Body of pancreas (tissue), 4 donors: ENCODE data around the gene THOP1. TPM values are rescaled to one million over a fixed set of nuclear protein-coding genes. Genes with fewer than 3 reads are reported as not detected.

Source experiments
- ATAC-seq: fragments of 150-250 bp; one replicate; pipeline ENCODE4 v1.9.1; 2016
- DNase-seq, 4 donors: peaks; one replicate each; pipeline ENCODE4 v3.0.0-alpha.2; 2019
- H3K27ac ChIP-seq, 4 donors: fragments of 200-600 bp; sonication (generic); 1 replicate in 3 of 4; 2 replicates in 1 of 4; pipeline versions ENCODE4 v1.5.1 to v1.6.1; 2016 to 2019; ENCODE audit warnings: mild to moderate bottlenecking in 1 of 4, mixed read lengths in 1 of 4, moderate library complexity in 1 of 4
- H3K27me3 ChIP-seq, 2 donors: fragments of 200-600 bp; sonication (generic); one replicate each; pipeline ENCODE4 v1.6.0; 2016; ENCODE audit warnings: mild to moderate bottlenecking in 1 of 2
- H3K36me3 ChIP-seq, 2 donors: fragments of 200-600 bp; sonication (generic); replicated peaks in 1 of 2; 2 replicates each; pipeline ENCODE4 v1.5.1; 2016; ENCODE audit warnings: low read depth in 2 of 2; ENCODE audit not compliant: insufficient read depth in 1 of 2
- H3K4me1 ChIP-seq: fragments of 200-600 bp; sonication (generic); one replicate; pipeline ENCODE4 v1.6.0; 2016
- H3K4me3 ChIP-seq, 2 donors: fragments of 200-600 bp; sonication (generic); 1 replicate in 1 of 2; 2 replicates in 1 of 2; pipeline ENCODE4 v1.5.1; 2016 to 2019
- H3K9me3 ChIP-seq, 3 donors: fragments of 200-600 bp; sonication (generic); 1 replicate in 2 of 3; 2 replicates in 1 of 3; pipeline ENCODE4 v1.5.1; 2016
- POLR2A ChIP-seq, 3 donors: fragments of 450-650 bp; IDR thresholded peaks; one replicate each; pipeline ENCODE4 v1.6.1; 2016; ENCODE audit warnings: antibody characterized with exemption in 3 of 3, mild to moderate bottlenecking in 2 of 3
- WGBS, 2 donors: methylation state at CpG; one replicate each; pipeline ENCODE4 v1.1.5; 2017; 5-methylcytosine and 5-hydroxymethylcytosine counted together
- intact Hi-C: fragments of 100-400 bp; cut with DNase I; formaldehyde crosslinking; loops from one replicate; pipeline ENCODE4 v1.15.1; 2023
- total RNA-seq, 2 donors: library from RNA; depleted of rRNA; stranded (reverse); fragments of >200 nt; gene quantifications; one replicate each; pipeline ENCODE4 v1.1.0, GENCODE V29; 2016
- TF ChIP-seq, protein P1 (sequence below), 7 experiments: fragments of 450-650 bp in 4 of 7; fragments of 200-600 bp in 3 of 7; sonication (generic) in 3 of 7; IDR thresholded peaks; one replicate each; pipeline ENCODE4 v1.5.1; 2016 to 2019; ENCODE audit warnings: antibody characterized with exemption in 7 of 7

The THOP1 gene
- total RNA-seq, 2 donors from 2014 or later: 17.5 to 19.7 TPM

DNA sequence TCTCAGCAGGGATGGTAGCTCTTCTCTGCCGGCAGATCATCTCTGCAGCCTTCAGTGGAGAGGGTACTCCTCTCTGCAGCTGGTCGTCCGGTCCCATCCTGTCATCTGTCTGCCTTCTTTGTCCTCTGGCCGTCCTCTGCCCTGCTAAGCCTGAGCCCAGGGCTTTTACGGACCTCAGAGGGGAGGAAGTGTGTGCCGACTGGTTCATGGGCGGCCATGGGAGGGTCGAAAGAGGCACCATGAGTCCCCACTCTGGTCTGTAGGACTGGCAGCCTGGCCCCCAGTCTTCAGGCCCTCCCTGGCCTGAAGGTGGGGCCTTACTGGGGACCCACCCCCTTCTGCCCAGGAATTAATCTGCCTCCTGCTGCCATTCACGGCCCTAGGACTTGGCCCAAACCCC lies 38.3 kb downstream of the THOP1 start:
- TF ChIP-seq, protein P1, sequence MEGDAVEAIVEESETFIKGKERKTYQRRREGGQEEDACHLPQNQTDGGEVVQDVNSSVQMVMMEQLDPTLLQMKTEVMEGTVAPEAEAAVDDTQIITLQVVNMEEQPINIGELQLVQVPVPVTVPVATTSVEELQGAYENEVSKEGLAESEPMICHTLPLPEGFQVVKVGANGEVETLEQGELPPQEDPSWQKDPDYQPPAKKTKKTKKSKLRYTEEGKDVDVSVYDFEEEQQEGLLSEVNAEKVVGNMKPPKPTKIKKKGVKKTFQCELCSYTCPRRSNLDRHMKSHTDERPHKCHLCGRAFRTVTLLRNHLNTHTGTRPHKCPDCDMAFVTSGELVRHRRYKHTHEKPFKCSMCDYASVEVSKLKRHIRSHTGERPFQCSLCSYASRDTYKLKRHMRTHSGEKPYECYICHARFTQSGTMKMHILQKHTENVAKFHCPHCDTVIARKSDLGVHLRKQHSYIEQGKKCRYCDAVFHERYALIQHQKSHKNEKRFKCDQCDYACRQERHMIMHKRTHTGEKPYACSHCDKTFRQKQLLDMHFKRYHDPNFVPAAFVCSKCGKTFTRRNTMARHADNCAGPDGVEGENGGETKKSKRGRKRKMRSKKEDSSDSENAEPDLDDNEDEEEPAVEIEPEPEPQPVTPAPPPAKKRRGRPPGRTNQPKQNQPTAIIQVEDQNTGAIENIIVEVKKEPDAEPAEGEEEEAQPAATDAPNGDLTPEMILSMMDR (IDR thresholded peaks at IDR 0.05): no peak
- TF ChIP-seq POLR2A (IDR thresholded peaks at IDR 0.05): no peak
- DNase-seq (no peak), ATAC-seq (no peak)
- H3K9me3 ChIP-seq: no peaks in the 10 kb centered on the region
- no peaks in the 10 kb centered on the region for H3K36me3 ChIP-seq
- no peak overlapping the region for H3K27ac ChIP-seq
- H3K4me1 ChIP-seq: peaks cover 14% of the 10 kb centered on the region
- H3K4me3 ChIP-seq: no peak overlapping the region
- no peaks in the 10 kb centered on the region for H3K27me3 ChIP-seq
- intact Hi-C loops: no loop called here
- WGBS, 2 donors: 61 to 82% methylated on average over 3 to 9 of the region's 9 CpGs

GRCh38 chr19:2824129-2824528 lies 38.8 kb downstream of the THOP1 start:
- TF ChIP-seq, protein P1 (IDR thresholded peaks at IDR 0.05): no peak
- TF ChIP-seq POLR2A (IDR thresholded peaks at IDR 0.05): no peak

DNA sequence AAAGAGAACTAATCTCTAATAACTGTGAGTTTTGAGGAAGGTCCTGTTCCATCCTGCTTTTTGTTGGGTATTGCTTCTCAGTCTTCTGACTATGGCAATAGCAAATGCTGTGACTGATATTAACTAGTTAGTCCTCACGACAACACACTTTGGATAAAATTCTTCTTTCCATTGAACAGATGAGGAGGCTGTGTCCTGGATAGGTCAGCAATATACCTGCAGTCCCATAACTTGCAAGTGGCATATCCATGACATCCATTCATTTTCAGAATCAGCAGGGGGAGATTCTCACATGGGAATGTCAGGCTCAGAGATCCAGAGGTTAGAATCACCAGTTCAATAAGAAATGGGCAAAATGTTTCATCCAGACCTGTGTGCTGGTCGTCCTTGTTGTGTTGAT lies 41.7 kb downstream of the THOP1 start:
- no peaks in the 10 kb centered on the region for H3K36me3 ChIP-seq
- ATAC-seq (no peak), DNase-seq (no peak)
- no peaks in the 10 kb centered on the region for H3K4me1 ChIP-seq
- TF ChIP-seq, protein P1 (IDR thresholded peaks at IDR 0.05): no peak
- TF ChIP-seq POLR2A (IDR thresholded peaks at IDR 0.05): no peak
- peaks cover 0 to 4% (median 0%) of the 10 kb centered on the region in 3 donors for H3K9me3 ChIP-seq
- no peaks in the 10 kb centered on the region for H3K27me3 ChIP-seq
- intact Hi-C loops: no loop called here
- no peak overlapping the region for H3K4me3 ChIP-seq
- WGBS, 2 donors: 86 to 94% methylated on average over 2 of the region's 2 CpGs
- H3K27ac ChIP-seq: no peak overlapping the region

More at GRCh38 chr19:2824129-2824528, 38.8 kb downstream of the THOP1 start:
- DNase-seq (no peak), ATAC-seq (no peak)
- intact Hi-C loops: no loop called here
- Histone ChIP-seq H3K27ac (no peak overlapping the region), H3K27me3 (no peaks in the 10 kb centered on the region), H3K36me3 (no peaks in the 10 kb centered on the region), H3K4me1 (peaks cover 14% of the 10 kb centered on the region), H3K9me3 (no peaks in the 10 kb centered on the region), H3K4me3 (no peak overlapping the region)
- 82% methylated on average over 8 of the region's 8 CpGs; no CpG with 5 or more reads in 1 of the 2 donors for WGBS, 2 donors

DNA sequence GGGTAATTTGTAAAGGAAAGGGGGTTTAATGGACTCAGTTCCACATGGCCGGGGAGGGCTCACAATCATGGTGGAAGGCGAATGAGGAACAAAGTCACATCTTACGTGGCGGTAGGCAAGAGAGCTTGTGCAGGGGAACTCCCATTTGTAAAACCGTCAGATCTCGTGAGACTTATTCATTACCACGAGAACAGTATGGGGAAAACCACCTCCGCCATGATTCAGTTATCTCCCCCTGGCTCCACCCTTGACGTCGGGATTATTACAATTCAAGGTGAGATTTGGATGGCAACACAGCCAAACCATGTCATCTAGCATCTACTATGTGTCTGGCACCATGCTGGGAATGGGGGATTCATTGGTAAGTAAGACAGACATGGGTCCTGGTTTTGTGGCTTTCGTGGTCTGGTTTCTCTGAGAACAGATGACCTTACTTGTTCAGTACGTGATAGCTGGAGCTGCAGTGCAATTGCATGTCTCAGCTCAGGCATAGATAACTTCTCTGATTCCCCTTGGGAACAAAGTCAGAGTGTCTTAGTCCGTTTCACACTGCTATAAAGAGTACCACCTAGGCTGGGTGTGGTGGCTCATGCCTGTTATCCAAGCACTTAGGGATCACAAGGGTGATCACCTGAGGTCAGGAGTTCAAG lies 42.7 kb downstream of the THOP1 start:
- WGBS, 2 donors: 94 to 96% methylated on average over 13 of the region's 13 CpGs
- H3K36me3 ChIP-seq: peaks cover 0 to 7% of the 10 kb centered on the region in 2 donors
- H3K4me1 ChIP-seq: no peaks in the 10 kb centered on the region
- no peak for DNase-seq
- TF ChIP-seq, protein P1 (IDR thresholded peaks at IDR 0.05): no peak
- TF ChIP-seq POLR2A (IDR thresholded peaks at IDR 0.05): no peak
- intact Hi-C loops: no loop called here
- H3K9me3 ChIP-seq: peaks cover 0 to 11% (median 0%) of the 10 kb centered on the region in 3 donors
- no peak overlapping the region for H3K27ac ChIP-seq
- H3K4me3 ChIP-seq: no peak overlapping the region
- H3K27me3 ChIP-seq: no peaks in the 10 kb centered on the region
- ATAC-seq: no peak
